AG09319 (cell line): Measurements from ENCODE around the gene RHOXF2B.

Experiments used
- DNase-seq: peaks from one replicate; pipeline ENCODE4 v3.0.0-alpha.2; 2010; ENCODE audit warnings: low read depth; ENCODE audit errors: extremely low read depth
- CTCF ChIP-seq: IDR thresholded peaks from 2 replicates; pipeline ENCODE4 v1.5.1; 2011; ENCODE audit warnings: low read depth, mild to moderate bottlenecking, inconsistent platforms, low read length, moderate library complexity

The RHOXF2B gene

GRCh38 chrX:120022763-120023162, 54.7 kb downstream of the RHOXF2B start:
- no peak for TF ChIP-seq CTCF
- DNase-seq = no peak
